HepG2 (cell line): ENCODE results near the gene CPNE1. TPM values are rescaled to one million over a fixed set of nuclear protein-coding genes. Genes with fewer than 3 reads are reported as not detected.
A peak's percentile ranks its signal among the peaks of the same experiment; 100 is the strongest.

Source experiments
- AHR ChIP-seq: IDR thresholded peaks from 2 replicates; pipeline ENCODE4 v1.6.1; 2018; ENCODE audit warnings: missing genetic modification reagents, missing compliant biosample characterization
- CHCHD3 ChIP-seq: sonication (generic); formaldehyde crosslinking; IDR thresholded peaks from 2 replicates; pipeline ENCODE4 v1.8.0; 2022; ENCODE audit warnings: mild to moderate bottlenecking, missing genetic modification reagents, moderate library complexity
- EED ChIP-seq: sonication (generic); formaldehyde crosslinking; IDR thresholded peaks from 2 replicates; pipeline ENCODE4 v1.5.0; 2020; ENCODE audit warnings: mild to moderate bottlenecking, missing genetic modification reagents
- GATA4 ChIP-seq: sonication (generic); IDR thresholded peaks from 2 replicates; pipeline ENCODE4 v1.6.1; 2016; ENCODE audit warnings: antibody characterized with exemption, low read depth, borderline replicate concordance
- GATAD1 ChIP-seq: IDR thresholded peaks from 2 replicates; pipeline ENCODE4 v1.6.1; 2016; ENCODE audit warnings: missing genetic modification reagents, missing compliant biosample characterization
- HMGA1 ChIP-seq: sonication (generic); formaldehyde crosslinking; conservative IDR thresholded peaks from 2 replicates; pipeline ENCODE4 v1.4.0; 2020; ENCODE audit warnings: missing genetic modification reagents
- HNRNPH1 ChIP-seq: fragments of 200-400 bp; formaldehyde crosslinking; optimal IDR thresholded peaks from 2 replicates; pipeline ENCODE3; 2017; ENCODE audit warnings: mild to moderate bottlenecking, low read depth, low read length
- HNRNPUL1 ChIP-seq: fragments of 200-400 bp; formaldehyde crosslinking; IDR thresholded peaks from 2 replicates; pipeline ENCODE4 v1.6.1; 2017; ENCODE audit warnings: low read depth, mild to moderate bottlenecking, low read length, moderate library complexity
- KMT2A ChIP-seq: sonication (generic); formaldehyde crosslinking; IDR thresholded peaks from 2 replicates; pipeline ENCODE4 v1.4.0; 2020; ENCODE audit warnings: missing genetic modification reagents
- KMT2B ChIP-seq: IDR thresholded peaks from 2 replicates; pipeline ENCODE4 v1.6.1; 2016; ENCODE audit warnings: missing genetic modification reagents, missing compliant biosample characterization
- MAFF ChIP-seq: IDR thresholded peaks from 2 replicates; pipeline ENCODE4 v1.6.1; 2011; ENCODE audit warnings: low read depth, low read length, improper control_type of control experiment
- MIER2 ChIP-seq: IDR thresholded peaks from 2 replicates; pipeline ENCODE4 v1.6.1; 2016; ENCODE audit warnings: missing biosample characterization, missing genetic modification reagents
- NKX3-1 ChIP-seq: sonication (generic); formaldehyde crosslinking; IDR thresholded peaks from 2 replicates; pipeline ENCODE4 v1.5.0; 2020; ENCODE audit warnings: missing genetic modification reagents
- POGZ ChIP-seq: sonication (generic); formaldehyde crosslinking; IDR thresholded peaks from 2 replicates; pipeline ENCODE4 v1.4.0; 2020; ENCODE audit warnings: mild to moderate bottlenecking, missing genetic modification reagents
- POLR2AphosphoS2 ChIP-seq: IDR thresholded peaks from 2 replicates; pipeline ENCODE4 v1.6.1; 2011; ENCODE audit warnings: low read depth, low read length, improper control_type of control experiment
- POLR2G ChIP-seq: fragments of 200-400 bp; formaldehyde crosslinking; IDR thresholded peaks from 2 replicates; pipeline ENCODE4 v1.6.1; 2018; ENCODE audit warnings: mild to moderate bottlenecking, low read depth, low read length, moderate library complexity
- TEF ChIP-seq: sonication (generic); formaldehyde crosslinking; IDR thresholded peaks from 2 replicates; pipeline ENCODE4 v1.5.0; 2020; ENCODE audit warnings: missing genetic modification reagents
- YY1 ChIP-seq: IDR thresholded peaks from 2 replicates; pipeline ENCODE4 v1.6.1; 2011; ENCODE audit warnings: low read length, low read depth, moderate library complexity, mild to moderate bottlenecking; ENCODE audit not compliant: insufficient read depth, insufficient replicate concordance
- ZNF577 ChIP-seq: sonication (generic); formaldehyde crosslinking; IDR thresholded peaks from 2 replicates; pipeline ENCODE4 v1.4.0; 2020; ENCODE audit warnings: mild to moderate bottlenecking, low read depth, missing genetic modification reagents, borderline replicate concordance
- ZNF605 ChIP-seq: sonication (generic); formaldehyde crosslinking; IDR thresholded peaks from 2 replicates; pipeline ENCODE4 v1.8.0; 2022; ENCODE audit warnings: mild to moderate bottlenecking, missing genetic modification reagents
- ZNF616 ChIP-seq: sonication (generic); formaldehyde crosslinking; IDR thresholded peaks from 2 replicates; pipeline ENCODE4 v1.5.0; 2020; ENCODE audit warnings: low read depth, mild to moderate bottlenecking, missing genetic modification reagents
- ZSCAN12 ChIP-seq: sonication (generic); formaldehyde crosslinking; IDR thresholded peaks from 2 replicates; pipeline ENCODE4 v1.9.0; 2021; ENCODE audit warnings: mild to moderate bottlenecking, missing genetic modification reagents
- ZSCAN30 ChIP-seq: sonication (generic); formaldehyde crosslinking; IDR thresholded peaks from 2 replicates; pipeline ENCODE4 v1.5.0; 2020; ENCODE audit warnings: mild to moderate bottlenecking, missing genetic modification reagents
- polyA plus RNA-seq, 8 experiments: library from polyadenylated mRNA; depleted of rRNA in 3 of 8; stranded (reverse) in 7 of 8; unstranded in 1 of 8; fragments of >200 nt; fragmentation: Illumina TruSeq in 4 of 8; extraction: Trizol in 4 of 8; gene quantifications; 2 replicates each; pipeline versions ENCODE4 v1.2.1 to v1.2.3, GENCODE V29; 2011 to 2016; ENCODE audit warnings: low read depth in 4 of 8, missing spikeins in 1 of 8, mixed read lengths in 1 of 8; ENCODE audit not compliant: insufficient read depth in 1 of 8
- total RNA-seq, 5 experiments: library from RNA; depleted of rRNA; stranded (reverse); fragments of >200 nt; fragmentation: Illumina TruSeq; extraction: Trizol; gene quantifications; 2 replicates each; pipeline ENCODE4 v1.2.3, GENCODE V29; 2016; ENCODE audit warnings: low read depth in 1 of 5
- TF ChIP-seq, protein P1 (sequence below): sonication (generic); formaldehyde crosslinking; IDR thresholded peaks from 2 replicates; pipeline ENCODE4 v1.5.0; 2020; ENCODE audit warnings: mild to moderate bottlenecking, missing genetic modification reagents, moderate library complexity
- TF ChIP-seq, protein P2 (sequence below): sonication (generic); formaldehyde crosslinking; IDR thresholded peaks from 2 replicates; pipeline ENCODE4 v1.8.1; 2023; ENCODE audit warnings: mild to moderate bottlenecking, missing genetic modification reagents
- TF ChIP-seq, protein P3 (sequence below): sonication (generic); formaldehyde crosslinking; conservative IDR thresholded peaks from 2 replicates; pipeline ENCODE4 v1.4.0; 2020; ENCODE audit warnings: missing genetic modification reagents

The CPNE1 gene
- total and polyA plus RNA-seq, 2 of the 13 experiments (the other 11 are each of a cell fraction or from before 2014, with no cell fraction given) = 408 to 431 TPM

GRCh38 chr20:35702824-35703695 lies 38.4 kb upstream of the CPNE1 start (continued):
- no peak for TF ChIP-seq ZNF577 (CRISPR knock-in tag)
- no peak for TF ChIP-seq ZNF616 (CRISPR knock-in tag)
- no peak for TF ChIP-seq KMT2A
- no peak for TF ChIP-seq MIER2 (CRISPR knock-in tag)
- TF ChIP-seq HNRNPUL1 = peak; percentile 67
- no peak for TF ChIP-seq GATAD1 (CRISPR knock-in tag)
- TF ChIP-seq KMT2B (CRISPR knock-in tag) = no peak
- TF ChIP-seq AHR (CRISPR knock-in tag) = no peak
- no peak for TF ChIP-seq ZNF605
- TF ChIP-seq POLR2G = peak; percentile 23
- peak; percentile 62 for TF ChIP-seq NKX3-1 (CRISPR knock-in tag)
- TF ChIP-seq HMGA1 (CRISPR knock-in tag) = no peak
- TF ChIP-seq POLR2AphosphoS2 = peak; percentile 95
- TF ChIP-seq POGZ (CRISPR knock-in tag) = no peak
- TF ChIP-seq, protein P1, sequence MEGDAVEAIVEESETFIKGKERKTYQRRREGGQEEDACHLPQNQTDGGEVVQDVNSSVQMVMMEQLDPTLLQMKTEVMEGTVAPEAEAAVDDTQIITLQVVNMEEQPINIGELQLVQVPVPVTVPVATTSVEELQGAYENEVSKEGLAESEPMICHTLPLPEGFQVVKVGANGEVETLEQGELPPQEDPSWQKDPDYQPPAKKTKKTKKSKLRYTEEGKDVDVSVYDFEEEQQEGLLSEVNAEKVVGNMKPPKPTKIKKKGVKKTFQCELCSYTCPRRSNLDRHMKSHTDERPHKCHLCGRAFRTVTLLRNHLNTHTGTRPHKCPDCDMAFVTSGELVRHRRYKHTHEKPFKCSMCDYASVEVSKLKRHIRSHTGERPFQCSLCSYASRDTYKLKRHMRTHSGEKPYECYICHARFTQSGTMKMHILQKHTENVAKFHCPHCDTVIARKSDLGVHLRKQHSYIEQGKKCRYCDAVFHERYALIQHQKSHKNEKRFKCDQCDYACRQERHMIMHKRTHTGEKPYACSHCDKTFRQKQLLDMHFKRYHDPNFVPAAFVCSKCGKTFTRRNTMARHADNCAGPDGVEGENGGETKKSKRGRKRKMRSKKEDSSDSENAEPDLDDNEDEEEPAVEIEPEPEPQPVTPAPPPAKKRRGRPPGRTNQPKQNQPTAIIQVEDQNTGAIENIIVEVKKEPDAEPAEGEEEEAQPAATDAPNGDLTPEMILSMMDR (CRISPR knock-in tag) = no peak
- no peak for TF ChIP-seq ZSCAN12 (CRISPR knock-in tag)
- TF ChIP-seq HNRNPH1 = no peak
- no peak for TF ChIP-seq YY1
- no peak for TF ChIP-seq EED (CRISPR knock-in tag)
- TF ChIP-seq, protein P2, sequence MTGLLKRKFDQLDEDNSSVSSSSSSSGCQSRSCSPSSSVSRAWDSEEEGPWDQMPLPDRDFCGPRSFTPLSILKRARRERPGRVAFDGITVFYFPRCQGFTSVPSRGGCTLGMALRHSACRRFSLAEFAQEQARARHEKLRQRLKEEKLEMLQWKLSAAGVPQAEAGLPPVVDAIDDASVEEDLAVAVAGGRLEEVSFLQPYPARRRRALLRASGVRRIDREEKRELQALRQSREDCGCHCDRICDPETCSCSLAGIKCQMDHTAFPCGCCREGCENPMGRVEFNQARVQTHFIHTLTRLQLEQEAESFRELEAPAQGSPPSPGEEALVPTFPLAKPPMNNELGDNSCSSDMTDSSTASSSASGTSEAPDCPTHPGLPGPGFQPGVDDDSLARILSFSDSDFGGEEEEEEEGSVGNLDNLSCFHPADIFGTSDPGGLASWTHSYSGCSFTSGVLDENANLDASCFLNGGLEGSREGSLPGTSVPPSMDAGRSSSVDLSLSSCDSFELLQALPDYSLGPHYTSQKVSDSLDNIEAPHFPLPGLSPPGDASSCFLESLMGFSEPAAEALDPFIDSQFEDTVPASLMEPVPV (CRISPR knock-in tag) = no peak
- no peak for TF ChIP-seq GATA4
- peak; percentile 35; the same call in 1 of the 2 replicates for TF ChIP-seq MAFF
- no peak for TF ChIP-seq CHCHD3 (CRISPR knock-in tag)
- TF ChIP-seq, protein P3, sequence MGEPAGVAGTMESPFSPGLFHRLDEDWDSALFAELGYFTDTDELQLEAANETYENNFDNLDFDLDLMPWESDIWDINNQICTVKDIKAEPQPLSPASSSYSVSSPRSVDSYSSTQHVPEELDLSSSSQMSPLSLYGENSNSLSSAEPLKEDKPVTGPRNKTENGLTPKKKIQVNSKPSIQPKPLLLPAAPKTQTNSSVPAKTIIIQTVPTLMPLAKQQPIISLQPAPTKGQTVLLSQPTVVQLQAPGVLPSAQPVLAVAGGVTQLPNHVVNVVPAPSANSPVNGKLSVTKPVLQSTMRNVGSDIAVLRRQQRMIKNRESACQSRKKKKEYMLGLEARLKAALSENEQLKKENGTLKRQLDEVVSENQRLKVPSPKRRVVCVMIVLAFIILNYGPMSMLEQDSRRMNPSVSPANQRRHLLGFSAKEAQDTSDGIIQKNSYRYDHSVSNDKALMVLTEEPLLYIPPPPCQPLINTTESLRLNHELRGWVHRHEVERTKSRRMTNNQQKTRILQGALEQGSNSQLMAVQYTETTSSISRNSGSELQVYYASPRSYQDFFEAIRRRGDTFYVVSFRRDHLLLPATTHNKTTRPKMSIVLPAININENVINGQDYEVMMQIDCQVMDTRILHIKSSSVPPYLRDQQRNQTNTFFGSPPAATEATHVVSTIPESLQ = no peak; the same call in 1 of the 2 replicates
- no peak for TF ChIP-seq ZSCAN30 (CRISPR knock-in tag)
- no peak for TF ChIP-seq TEF (CRISPR knock-in tag)
